ENCODE measurements around the gene COMT.
A peak's percentile ranks its signal among the peaks of the same experiment; 100 is the strongest.

DNA sequence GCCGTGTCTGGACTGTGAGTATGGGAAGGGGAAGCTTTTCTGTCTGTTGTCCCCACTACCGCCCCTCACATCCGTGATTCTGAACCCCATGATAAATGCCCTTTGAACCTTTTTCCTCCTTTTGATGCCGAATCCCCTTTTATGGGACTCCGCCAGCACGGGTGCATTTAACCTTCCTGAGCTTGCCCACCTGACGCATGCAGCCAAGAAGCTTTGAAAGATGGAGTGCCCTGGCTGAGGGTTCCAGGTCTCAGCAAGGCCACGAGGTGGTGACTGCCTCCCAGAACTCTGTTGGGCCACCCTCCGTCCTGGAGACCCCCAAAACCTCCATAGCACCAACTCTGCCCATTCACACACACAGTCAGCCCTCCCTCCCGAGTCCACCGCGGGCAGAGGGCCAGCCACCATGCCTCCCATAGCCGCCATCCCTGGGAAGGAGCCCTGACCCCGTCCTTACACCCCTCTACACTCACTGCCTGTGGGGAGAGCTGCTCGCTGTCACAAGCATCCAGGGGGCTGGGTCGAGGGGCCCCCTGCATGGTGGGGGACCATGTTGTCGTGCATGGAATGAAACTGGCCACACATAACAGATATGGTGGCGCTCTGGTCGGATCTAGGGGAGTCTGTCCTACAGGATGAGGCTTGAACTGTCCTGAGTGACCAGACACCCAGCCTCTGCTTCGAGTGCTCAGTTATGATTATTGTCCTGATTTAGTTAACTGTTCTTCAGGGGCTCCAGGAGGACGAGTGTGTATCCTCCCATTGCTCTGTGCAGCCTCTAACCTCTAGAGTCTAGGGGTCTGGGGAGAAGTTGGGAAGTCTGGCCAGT lies 822 bp upstream of the COMT start:
- TF ChIP-seq SP1 (IDR thresholded peaks at IDR 0.05) = no peak
- TF ChIP-seq, protein P1, sequence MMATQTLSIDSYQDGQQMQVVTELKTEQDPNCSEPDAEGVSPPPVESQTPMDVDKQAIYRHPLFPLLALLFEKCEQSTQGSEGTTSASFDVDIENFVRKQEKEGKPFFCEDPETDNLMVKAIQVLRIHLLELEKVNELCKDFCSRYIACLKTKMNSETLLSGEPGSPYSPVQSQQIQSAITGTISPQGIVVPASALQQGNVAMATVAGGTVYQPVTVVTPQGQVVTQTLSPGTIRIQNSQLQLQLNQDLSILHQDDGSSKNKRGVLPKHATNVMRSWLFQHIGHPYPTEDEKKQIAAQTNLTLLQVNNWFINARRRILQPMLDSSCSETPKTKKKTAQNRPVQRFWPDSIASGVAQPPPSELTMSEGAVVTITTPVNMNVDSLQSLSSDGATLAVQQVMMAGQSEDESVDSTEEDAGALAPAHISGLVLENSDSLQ (IDR thresholded peaks at IDR 0.05) = no peak
- 0 out of 2 replicates have a peak, but pooled peaks have one; percentile 28 for TF ChIP-seq HDGF (IDR thresholded peaks at IDR 0.05; ENCODE audit: borderline replicate concordance)
- no peak for TF ChIP-seq NFRKB (IDR thresholded peaks at IDR 0.05)
- no peak for TF ChIP-seq ELF4 (IDR thresholded peaks at IDR 0.05)
- no peak for TF ChIP-seq FOXM1 (IDR thresholded peaks at IDR 0.05; ENCODE audit: borderline replicate concordance)
- no peak for TF ChIP-seq TARDBP (IDR thresholded peaks at IDR 0.05)
- TF ChIP-seq ZNF384 (IDR thresholded peaks at IDR 0.05) = no peak
- TF ChIP-seq LEF1 (IDR thresholded peaks at IDR 0.05; ENCODE audit: borderline replicate concordance) = no peak
- no peak for TF ChIP-seq FOXA1 (IDR thresholded peaks at IDR 0.05)
- TF ChIP-seq FOXK2 (IDR thresholded peaks at IDR 0.05) = no peak
- no peak for TF ChIP-seq CTBP1 (IDR thresholded peaks at IDR 0.05; ENCODE audit: borderline replicate concordance)
- no peak for TF ChIP-seq SUZ12 (IDR thresholded peaks at IDR 0.05)

Data from HEK293T (cell line).